HG03139 (cell line): Measurements from ENCODE around the gene CES5A.
"Not testable (repeated sequence)": the region's sequence is repeated elsewhere in the genome, so short reads cannot be mapped to it uniquely, and the experiment has no call there.

ENCODE experiments used
- ATAC-seq: cut with Tn5 transposase; IDR thresholded peaks from one replicate; pipeline ENCODE4 v1.9.1; 2021; ENCODE audit not compliant: unreplicated experiment

Gene CES5A

GRCh38 chr16:55875273-55875672 lies at the start of gene CES5A:
TSS of gene CES5A (minus strand) at chr16:55875373. CDS start at chr16:55875221, 152 bp downstream.
- no peak for ATAC-seq

GRCh38 chr16:55922662-55923061 lies 47.5 kb upstream of the CES5A start:
- no peak for ATAC-seq

- ATAC-seq = no peak
Measured at GRCh38 chr16:55917373-55918160, 42.4 kb upstream of the CES5A start.

- ATAC-seq = no peak
Measured at GRCh38 chr16:55915096-55915827, 40.1 kb upstream of the CES5A start.

GRCh38 chr16:55914383-55914782 lies 39.2 kb upstream of the CES5A start:
- ATAC-seq = no peak

GRCh38 chr16:55913716-55914115 lies 38.5 kb upstream of the CES5A start:
- no peak for ATAC-seq

GRCh38 chr16:55913121-55913520 lies 37.9 kb upstream of the CES5A start:
- not testable (repeated sequence) for ATAC-seq

- ATAC-seq = no peak
Measured at GRCh38 chr16:55912022-55912421, 36.8 kb upstream of the CES5A start.

GRCh38 chr16:55911616-55912015 lies 36.4 kb upstream of the CES5A start:
- no peak for ATAC-seq

- ATAC-seq = no peak
Measured at GRCh38 chr16:55909876-55910275, 34.7 kb upstream of the CES5A start.

GRCh38 chr16:55908641-55909040 lies 33.5 kb upstream of the CES5A start:
- no peak for ATAC-seq

GRCh38 chr16:55907661-55908060 lies 32.5 kb upstream of the CES5A start:
- ATAC-seq = no peak

GRCh38 chr16:55906123-55906522 lies 30.9 kb upstream of the CES5A start:
- ATAC-seq = no peak

GRCh38 chr16:55905651-55906050 lies 30.5 kb upstream of the CES5A start:
- ATAC-seq = no peak

- no peak for ATAC-seq
Measured at GRCh38 chr16:55901566-55902217, 26.5 kb upstream of the CES5A start.

- ATAC-seq = no peak
Measured at GRCh38 chr16:55900616-55901393, 25.6 kb upstream of the CES5A start.

GRCh38 chr16:55899857-55900256 lies 24.7 kb upstream of the CES5A start:
- no peak for ATAC-seq

GRCh38 chr16:55898592-55898991 lies 23.4 kb upstream of the CES5A start:
- no peak for ATAC-seq

- ATAC-seq = no peak
Measured at GRCh38 chr16:55892821-55893220, 17.6 kb upstream of the CES5A start.

- ATAC-seq = no peak
Measured at GRCh38 chr16:55889518-55889917, 14.3 kb upstream of the CES5A start.

GRCh38 chr16:55888546-55888945 lies 13.4 kb upstream of the CES5A start:
- ATAC-seq = no peak
